PFSK-1 (cell line): ENCODE results near the gene GSTM4. TPM values are rescaled to one million over a fixed set of nuclear protein-coding genes. Genes with fewer than 3 reads are reported as not detected.

ENCODE experiments used
- FOXP2 ChIP-seq: optimal IDR thresholded peaks from 2 replicates; pipeline ENCODE3; 2011; ENCODE audit warnings: borderline replicate concordance, control low read depth, inconsistent platforms; ENCODE audit not compliant: insufficient read depth; ENCODE audit errors: extremely low read length, extremely low read depth
- POLR2AphosphoS5 ChIP-seq: IDR thresholded peaks from 2 replicates; pipeline ENCODE4 v1.6.1; 2012; ENCODE audit warnings: low read depth, mild to moderate bottlenecking, control low read depth, low read length, moderate library complexity
- SIN3A ChIP-seq: IDR thresholded peaks from 2 replicates; pipeline ENCODE4 v1.6.1; 2012; ENCODE audit warnings: mild to moderate bottlenecking, low read length, moderate library complexity, borderline replicate concordance; ENCODE audit not compliant: insufficient read depth
- TAF1 ChIP-seq: IDR thresholded peaks from 2 replicates; pipeline ENCODE4 v1.6.1; 2012; ENCODE audit warnings: low read length, control low read depth, borderline replicate concordance; ENCODE audit not compliant: insufficient read depth
- polyA plus RNA-seq: library from polyadenylated mRNA; unstranded; fragments of >200 nt; gene quantifications from one replicate; pipeline ENCODE4 v1.2.1, GENCODE V29; 2012; ENCODE audit warnings: low read depth, missing spikeins; ENCODE audit not compliant: insufficient read length
- TF ChIP-seq, protein P1 (sequence below), 2 experiments: IDR thresholded peaks; 2 replicates each; pipeline versions ENCODE4 v1.6.1 to v1.8.0; 2011 to 2012; ENCODE audit warnings: low read depth in 2 of 2, low read length in 2 of 2, control low read depth in 1 of 2, inconsistent platforms in 1 of 2, mild to moderate bottlenecking in 1 of 2, moderate library complexity in 1 of 2; ENCODE audit not compliant: insufficient read depth in 1 of 2

The GSTM4 gene
- polyA plus RNA-seq: not detected

DNA sequence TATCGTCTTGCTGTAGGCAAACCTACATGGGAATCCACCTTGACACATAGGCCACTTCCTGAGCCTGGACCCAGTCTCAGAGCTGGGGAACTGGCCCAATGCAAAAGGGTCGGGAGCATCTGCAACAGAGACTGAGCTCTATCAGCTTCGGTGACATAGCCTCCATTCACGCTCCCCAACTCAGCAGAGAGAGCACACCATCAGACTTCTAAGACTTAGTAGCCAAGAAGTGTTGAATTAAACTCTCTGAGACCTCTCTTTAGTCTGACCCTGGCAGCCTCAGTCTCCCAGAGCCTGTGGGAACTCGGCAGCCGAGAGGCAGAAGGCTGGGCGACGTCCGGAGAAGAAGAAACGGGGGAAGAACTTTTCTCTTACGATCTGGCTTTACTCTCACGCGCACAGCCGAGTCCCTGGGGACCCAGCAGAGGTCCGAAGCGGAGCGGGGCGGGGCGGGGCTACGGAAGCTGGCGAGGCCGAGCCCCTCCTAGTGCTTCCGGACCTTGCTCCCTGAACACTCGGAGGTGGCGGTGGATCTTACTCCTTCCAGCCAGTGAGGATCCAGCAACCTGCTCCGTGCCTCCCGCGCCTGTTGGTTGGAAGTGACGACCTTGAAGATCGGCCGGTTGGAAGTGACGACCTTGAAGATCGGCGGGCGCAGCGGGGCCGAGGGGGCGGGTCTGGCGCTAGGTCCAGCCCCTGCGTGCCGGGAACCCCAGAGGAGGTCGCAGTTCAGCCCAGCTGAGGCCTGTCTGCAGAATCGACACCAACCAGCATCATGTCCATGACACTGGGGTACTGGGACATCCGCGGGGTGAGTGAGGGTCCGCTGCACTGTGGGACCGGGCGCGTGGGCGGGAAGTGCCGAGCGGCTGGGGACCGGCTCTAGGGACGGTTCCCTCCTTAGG lies at the start of gene GSTM4:
GSTM4 (plus strand) TSS at position 485 of the 905 bp plus-strand sequence; CDS start at position 776, 291 bp downstream.
- TF ChIP-seq SIN3A (no peak), POLR2AphosphoS5 (no peak), TAF1 (no peak), FOXP2 (no peak)
- TF ChIP-seq, protein P1, sequence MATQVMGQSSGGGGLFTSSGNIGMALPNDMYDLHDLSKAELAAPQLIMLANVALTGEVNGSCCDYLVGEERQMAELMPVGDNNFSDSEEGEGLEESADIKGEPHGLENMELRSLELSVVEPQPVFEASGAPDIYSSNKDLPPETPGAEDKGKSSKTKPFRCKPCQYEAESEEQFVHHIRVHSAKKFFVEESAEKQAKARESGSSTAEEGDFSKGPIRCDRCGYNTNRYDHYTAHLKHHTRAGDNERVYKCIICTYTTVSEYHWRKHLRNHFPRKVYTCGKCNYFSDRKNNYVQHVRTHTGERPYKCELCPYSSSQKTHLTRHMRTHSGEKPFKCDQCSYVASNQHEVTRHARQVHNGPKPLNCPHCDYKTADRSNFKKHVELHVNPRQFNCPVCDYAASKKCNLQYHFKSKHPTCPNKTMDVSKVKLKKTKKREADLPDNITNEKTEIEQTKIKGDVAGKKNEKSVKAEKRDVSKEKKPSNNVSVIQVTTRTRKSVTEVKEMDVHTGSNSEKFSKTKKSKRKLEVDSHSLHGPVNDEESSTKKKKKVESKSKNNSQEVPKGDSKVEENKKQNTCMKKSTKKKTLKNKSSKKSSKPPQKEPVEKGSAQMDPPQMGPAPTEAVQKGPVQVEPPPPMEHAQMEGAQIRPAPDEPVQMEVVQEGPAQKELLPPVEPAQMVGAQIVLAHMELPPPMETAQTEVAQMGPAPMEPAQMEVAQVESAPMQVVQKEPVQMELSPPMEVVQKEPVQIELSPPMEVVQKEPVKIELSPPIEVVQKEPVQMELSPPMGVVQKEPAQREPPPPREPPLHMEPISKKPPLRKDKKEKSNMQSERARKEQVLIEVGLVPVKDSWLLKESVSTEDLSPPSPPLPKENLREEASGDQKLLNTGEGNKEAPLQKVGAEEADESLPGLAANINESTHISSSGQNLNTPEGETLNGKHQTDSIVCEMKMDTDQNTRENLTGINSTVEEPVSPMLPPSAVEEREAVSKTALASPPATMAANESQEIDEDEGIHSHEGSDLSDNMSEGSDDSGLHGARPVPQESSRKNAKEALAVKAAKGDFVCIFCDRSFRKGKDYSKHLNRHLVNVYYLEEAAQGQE (IDR thresholded peaks at IDR 0.05; ENCODE audit: insufficient read depth in 1 of 2, low read depth in 2 of 2, low read length in 2 of 2): no peak

DNA sequence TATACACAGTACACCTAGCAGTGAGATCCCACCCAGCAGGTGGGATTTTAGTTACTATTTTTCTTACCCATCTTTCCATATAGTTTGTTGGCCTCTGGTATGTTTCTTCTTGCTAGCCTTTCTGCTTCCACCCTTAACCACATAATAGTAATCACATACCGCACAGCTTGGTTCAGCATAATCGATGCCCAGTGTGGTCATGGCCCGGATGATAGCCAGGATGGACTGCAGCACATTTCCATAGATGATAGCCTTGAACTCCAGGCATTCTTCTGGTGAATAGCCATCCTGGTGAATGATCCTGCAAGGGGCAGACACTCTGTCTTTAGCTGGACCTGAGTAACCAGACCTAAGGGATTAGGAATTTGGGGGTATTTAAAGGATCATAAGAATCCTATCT lies 46.0 kb upstream of the GSTM4 start:
- TF ChIP-seq TAF1 (no peak), FOXP2 (no peak), POLR2AphosphoS5 (no peak), SIN3A (no peak)
- TF ChIP-seq, protein P1 (IDR thresholded peaks at IDR 0.05; ENCODE audit: insufficient read depth in 1 of 2, low read depth in 2 of 2, low read length in 2 of 2): no peak

DNA sequence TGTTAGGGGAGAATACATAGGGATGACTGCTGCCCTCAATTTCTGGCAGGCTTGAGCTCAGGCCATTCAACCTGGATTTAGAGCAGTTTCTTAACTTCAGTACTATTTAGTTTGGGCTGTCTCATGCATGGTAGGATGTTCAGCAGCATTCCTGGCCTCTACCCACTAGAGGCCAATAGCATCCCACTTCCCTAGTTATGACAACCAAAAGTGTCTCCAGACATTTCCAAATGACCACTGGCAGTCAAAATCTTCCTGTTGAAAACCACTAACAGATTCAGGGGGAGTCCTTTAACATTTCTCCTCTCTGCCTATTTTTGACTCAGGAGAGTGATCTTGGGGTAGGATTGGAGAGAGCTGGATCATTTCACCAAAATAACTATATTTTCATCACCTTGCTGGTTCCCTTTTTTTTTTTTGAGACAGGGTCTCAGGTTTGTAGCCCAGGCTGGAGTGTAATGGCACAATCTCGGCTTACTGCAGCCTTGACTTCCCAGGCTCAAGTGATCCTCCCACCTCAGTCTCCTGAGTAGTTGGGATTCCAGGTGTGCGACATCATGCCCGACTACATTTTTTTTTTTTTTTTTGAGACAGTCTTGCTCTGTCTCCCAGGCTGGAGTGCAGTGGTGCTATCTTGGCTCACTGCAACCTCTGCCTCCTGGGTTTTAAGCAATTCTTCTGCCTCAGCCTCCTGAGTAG lies 45.1 kb upstream of the GSTM4 start:
- TF ChIP-seq POLR2AphosphoS5: no peak
- TF ChIP-seq FOXP2: no peak
- TF ChIP-seq, protein P1 (IDR thresholded peaks at IDR 0.05; ENCODE audit: insufficient read depth in 1 of 2, low read depth in 2 of 2, low read length in 2 of 2): no peak
- no peak for TF ChIP-seq SIN3A
- TF ChIP-seq TAF1: no peak

DNA sequence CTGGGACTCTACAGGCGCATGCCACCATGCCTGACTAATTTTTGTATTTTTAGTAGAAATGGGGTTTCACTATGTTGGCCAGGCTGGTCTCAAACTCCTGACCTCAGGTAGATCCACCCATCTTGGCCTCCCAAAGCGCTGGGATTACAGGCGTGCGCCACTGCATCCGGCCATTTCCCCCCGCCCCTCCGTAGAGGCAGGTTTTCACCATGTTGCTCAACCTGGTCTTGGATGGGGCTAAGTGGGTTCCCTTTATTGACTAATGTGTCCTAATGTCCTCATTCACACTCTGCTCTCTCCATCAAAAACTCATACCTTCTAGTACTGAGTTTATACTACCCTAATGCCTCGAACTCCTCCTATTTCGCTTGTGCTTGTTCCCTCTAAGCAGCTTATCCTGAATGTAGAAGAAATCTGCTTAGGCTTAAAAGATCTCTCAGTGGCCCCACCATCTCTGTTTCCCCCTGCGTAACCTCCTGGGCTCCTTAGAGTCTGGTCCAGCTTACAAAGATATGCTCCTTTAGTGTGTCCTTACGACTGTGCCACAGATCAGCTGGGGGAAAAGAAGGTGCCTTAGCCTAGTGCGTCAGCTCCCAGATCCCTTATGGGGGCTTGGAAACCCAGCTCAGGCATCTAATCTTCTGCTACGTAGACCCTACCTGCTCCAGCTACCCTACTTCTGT lies 44.5 kb upstream of the GSTM4 start:
- TF ChIP-seq FOXP2 (no peak), TAF1 (no peak), SIN3A (no peak), POLR2AphosphoS5 (no peak)
- TF ChIP-seq, protein P1 (IDR thresholded peaks at IDR 0.05; ENCODE audit: insufficient read depth in 1 of 2, low read depth in 2 of 2, low read length in 2 of 2): no peak
